Activated CD4-positive, alpha-beta T cell treated with anti-CD3 and anti-CD28 coated beads, Interleukin-2, amount 10 ng/mL, durations not matched to agents 24 days and 14 days (primary cell): ENCODE measurements around the gene SLC22A7. TPM values are rescaled to one million over a fixed set of nuclear protein-coding genes. Genes with fewer than 3 reads are reported as not detected.
"Not testable (repeated sequence)": the region's sequence is repeated elsewhere in the genome, so short reads cannot be mapped to it uniquely, and the experiment has no call there.

Source experiments
- DNase-seq: peaks from one replicate; pipeline ENCODE4 v3.0.0; 2022
- H3K27ac Mint-ChIP-seq: one replicate; pipeline ENCODE4 v1.8.0; 2022; ENCODE audit warnings: mild to moderate bottlenecking, mixed read lengths
- H3K27me3 Mint-ChIP-seq: one replicate; pipeline ENCODE4 v1.8.0; 2022; ENCODE audit warnings: mixed read lengths
- H3K36me3 Mint-ChIP-seq: one replicate; pipeline ENCODE4 v1.8.0; 2022; ENCODE audit warnings: low read depth, mild to moderate bottlenecking, mixed read lengths
- H3K4me1 Mint-ChIP-seq: one replicate; pipeline ENCODE4 v1.8.0; 2021; ENCODE audit warnings: mixed read lengths
- H3K4me3 Mint-ChIP-seq: one replicate; pipeline ENCODE4 v1.8.0; 2022; ENCODE audit warnings: mild to moderate bottlenecking, moderate library complexity, mixed read lengths
- H3K9me3 Mint-ChIP-seq: one replicate; pipeline ENCODE4 v1.8.0; 2021; ENCODE audit warnings: mixed read lengths
- intact Hi-C: fragments of 100-400 bp; cut with micrococcal nuclease; formaldehyde crosslinking; loops from one replicate; pipeline ENCODE4 v1.15.1; 2023
- total RNA-seq: library from RNA; stranded (reverse); gene quantifications from 2 replicates; pipeline ENCODE4 v1.2.3, GENCODE V29; 2022

Gene SLC22A7
- total RNA-seq, 1 donor from 2014 or later: not detected

DNA sequence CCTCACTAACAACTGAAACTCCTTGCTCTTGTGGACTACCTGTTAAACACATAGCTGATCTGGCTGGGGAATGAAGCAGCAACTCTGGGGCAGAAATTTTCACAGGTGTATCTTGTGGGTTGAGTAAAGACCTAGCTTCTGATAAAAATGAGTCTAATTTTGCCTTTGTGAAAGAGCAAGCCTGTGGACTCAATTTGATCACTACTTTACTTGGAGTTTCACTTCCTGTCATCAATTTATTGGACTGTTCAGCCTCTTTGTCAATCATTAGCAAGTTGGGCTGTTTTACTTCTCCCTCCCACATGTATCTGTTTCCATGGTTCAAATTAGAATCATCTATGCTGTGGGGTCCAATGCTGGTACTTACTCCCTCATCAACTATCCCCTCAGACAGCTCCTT is 40.2 kb downstream of the SLC22A7 start:
- Mint-ChIP-seq H3K4me3 (no peak overlapping the region), H3K36me3 (peaks cover 46% of the 10 kb centered on the region), H3K27ac (no peak overlapping the region), H3K4me1 (peaks cover 7% of the 10 kb centered on the region), H3K9me3 (no peaks in the 10 kb centered on the region), H3K27me3 (no peaks in the 10 kb centered on the region)
- intact Hi-C loops: no loop called here
- no peak for DNase-seq

DNA sequence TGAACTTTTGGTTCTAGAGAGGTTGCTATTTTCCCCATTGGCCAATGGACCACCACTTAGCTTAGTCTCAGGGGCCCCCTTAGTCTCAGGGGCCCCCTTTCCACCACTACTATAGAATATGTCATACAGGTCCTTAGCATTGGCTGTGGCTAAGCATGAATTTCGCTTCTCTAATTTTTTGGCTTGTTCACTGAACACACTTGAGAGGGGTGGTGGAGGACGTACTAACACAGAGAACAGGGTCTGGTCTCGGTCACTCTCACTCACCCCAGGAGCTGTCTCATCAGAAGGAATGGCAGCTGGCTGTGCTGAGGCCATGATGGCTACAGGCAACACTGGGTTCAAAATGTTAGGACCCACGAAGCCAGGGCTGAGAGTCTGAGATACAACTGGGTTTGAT is 41.1 kb downstream of the SLC22A7 start:
- no peak overlapping the region for H3K27ac Mint-ChIP-seq
- intact Hi-C loops: no loop called here
- no peak for DNase-seq

DNA sequence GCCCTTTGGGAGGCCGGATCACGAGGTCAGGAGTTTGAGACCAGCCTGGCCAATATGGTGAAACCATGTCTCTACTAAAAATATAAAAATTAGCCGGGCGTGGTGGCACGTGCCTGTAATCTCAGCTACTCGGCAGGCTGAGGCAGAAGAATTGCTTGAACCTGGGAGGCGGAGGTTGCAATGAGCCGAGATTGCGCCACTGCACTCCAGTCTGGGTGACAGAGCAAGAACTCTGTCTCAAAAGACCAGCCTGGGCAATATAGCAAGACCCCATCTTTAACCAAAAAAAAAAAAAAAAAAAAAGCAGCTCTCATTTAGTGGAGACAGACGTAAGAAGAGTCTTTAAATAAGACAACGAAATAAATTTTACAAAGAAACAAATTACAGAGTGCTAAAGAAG is 48.2 kb downstream of the SLC22A7 start:
- peaks cover 28% of the 10 kb centered on the region for H3K36me3 Mint-ChIP-seq
- H3K9me3 Mint-ChIP-seq, H3K27me3 Mint-ChIP-seq, H3K4me1 Mint-ChIP-seq, intact Hi-C loops, H3K27ac Mint-ChIP-seq, H3K4me3 Mint-ChIP-seq, DNase-seq: not testable (repeated sequence)

More for the DNA sequence above, 41.1 kb downstream of the SLC22A7 start:
- Mint-ChIP-seq H3K36me3 (peaks cover 48% of the 10 kb centered on the region), H3K9me3 (no peaks in the 10 kb centered on the region), H3K27me3 (no peaks in the 10 kb centered on the region), H3K4me1 (peaks cover 7% of the 10 kb centered on the region), H3K4me3 (no peak overlapping the region)

DNA sequence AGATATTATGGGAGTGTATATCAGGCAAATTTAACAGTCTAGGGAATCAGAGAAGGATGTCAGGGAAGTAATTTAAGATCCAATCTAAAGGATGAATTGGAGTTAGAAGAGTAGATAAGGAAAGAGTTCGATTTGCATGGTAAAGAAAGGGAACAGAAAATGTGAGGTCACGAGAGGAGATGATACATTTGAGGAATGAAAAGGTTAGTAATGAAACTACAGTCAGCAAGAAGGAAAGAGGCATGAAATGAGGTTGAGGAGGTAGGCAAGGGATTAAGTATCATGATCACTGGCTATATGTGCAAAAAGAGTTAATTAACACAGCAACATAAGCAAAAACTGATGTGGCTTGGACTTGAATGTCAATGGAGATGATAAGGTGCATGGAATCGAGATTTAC is 49.0 kb downstream of the SLC22A7 start:
- Mint-ChIP-seq H3K4me3 (no peak overlapping the region), H3K9me3 (no peaks in the 10 kb centered on the region), H3K27ac (no peak overlapping the region), H3K27me3 (no peaks in the 10 kb centered on the region), H3K4me1 (no peaks in the 10 kb centered on the region), H3K36me3 (peaks cover 25% of the 10 kb centered on the region)
- intact Hi-C loops: no loop called here
- DNase-seq: no peak

DNA sequence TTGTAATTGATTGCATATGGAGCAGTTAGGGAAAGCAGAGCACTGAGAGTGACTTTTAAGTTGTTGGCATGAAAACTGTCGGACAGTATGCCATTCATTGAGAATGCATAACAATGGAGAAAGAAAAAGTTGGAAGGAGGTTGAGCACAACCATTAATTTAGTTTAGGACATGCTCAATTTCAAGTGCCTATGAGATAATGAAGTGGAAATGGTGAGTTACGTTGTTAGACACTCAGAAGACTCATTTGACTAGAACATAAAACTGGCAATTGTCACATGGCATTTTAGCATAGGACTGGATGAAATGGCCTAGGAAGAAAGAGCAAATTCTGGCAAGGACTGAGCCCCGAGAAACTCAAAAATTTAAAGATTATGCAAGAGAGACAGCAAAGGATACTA is 49.4 kb downstream of the SLC22A7 start:
- Mint-ChIP-seq H3K4me3 (no peak overlapping the region), H3K27me3 (no peaks in the 10 kb centered on the region), H3K27ac (no peak overlapping the region), H3K9me3 (no peaks in the 10 kb centered on the region), H3K36me3 (peaks cover 24% of the 10 kb centered on the region), H3K4me1 (no peaks in the 10 kb centered on the region)
- intact Hi-C loops: no loop called here
- no peak for DNase-seq

DNA sequence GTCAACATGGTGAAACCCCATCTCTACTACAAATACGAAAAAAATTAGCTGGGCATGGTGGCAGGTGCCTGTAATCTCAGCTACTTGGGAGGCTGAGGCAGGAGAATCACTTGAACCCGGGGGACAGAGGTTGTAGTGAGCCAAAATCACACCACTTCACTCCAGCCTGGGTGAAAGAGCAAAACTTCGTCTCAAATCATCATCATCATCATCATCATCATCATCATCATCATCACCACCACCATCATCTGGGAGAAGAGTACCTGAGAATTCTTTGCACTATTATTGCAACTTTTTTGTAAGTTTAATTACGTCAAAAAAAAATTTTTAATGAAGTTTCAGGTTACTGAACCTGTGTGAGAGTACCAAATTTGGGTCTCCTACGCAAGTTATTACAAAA is 53.9 kb downstream of the SLC22A7 start:
- H3K27me3 Mint-ChIP-seq: not testable (repeated sequence)

More for the DNA sequence above, 53.9 kb downstream of the SLC22A7 start:
- not testable (repeated sequence) for H3K4me3 Mint-ChIP-seq, H3K4me1 Mint-ChIP-seq, H3K27ac Mint-ChIP-seq, H3K9me3 Mint-ChIP-seq, DNase-seq
- intact Hi-C loops: loop anchor here (5.0 kb wide), 1 partner anchor 90 kb away; no protein-coding TSS in a partner anchor
- H3K36me3 Mint-ChIP-seq: peaks cover 33% of the 10 kb centered on the region

Other genes with a start within 250 kb of the SLC22A7 start
- 22.6 and 24.7 TPM in 2 replicates for gene CUL7, start 244.4 kb upstream of the SLC22A7 start, total RNA-seq
- 83.8 and 103 TPM in 2 replicates for gene MRPL2, start 238.8 kb upstream of the SLC22A7 start, total RNA-seq
- gene KLC4, start 238.6 kb upstream of the SLC22A7 start, total RNA-seq: 9.5 and 10.7 TPM in 2 replicates
- gene PTK7, start 221.9 kb upstream of the SLC22A7 start, total RNA-seq: 3.4 and 4.3 TPM in 2 replicates
- 54.3 and 55.2 TPM in 2 replicates for gene SRF, start 127.0 kb upstream of the SLC22A7 start, total RNA-seq
- gene CUL9, start 116.1 kb upstream of the SLC22A7 start, total RNA-seq: 38.1 and 39.4 TPM in 2 replicates
- 78.9 and 79.6 TPM in 2 replicates for gene DNPH1, start 68.8 kb upstream of the SLC22A7 start, total RNA-seq
- gene TTBK1, start 54.8 kb upstream of the SLC22A7 start, total RNA-seq: 0.62 and 0.72 TPM in 2 replicates
- gene CRIP3, start 10.6 kb downstream of the SLC22A7 start, total RNA-seq: 0.43 and 0.79 TPM in 2 replicates
- 9.3 and 10.3 TPM in 2 replicates for gene ZNF318, start 71.4 kb downstream of the SLC22A7 start, total RNA-seq
- gene ABCC10, start 129.3 kb downstream of the SLC22A7 start, total RNA-seq: 38.2 and 40.0 TPM in 2 replicates
- 1.6 and 2.0 TPM in 2 replicates for gene DLK2, start 157.3 kb downstream of the SLC22A7 start, total RNA-seq
- 40.7 and 41.1 TPM in 2 replicates for gene TJAP1, start 179.3 kb downstream of the SLC22A7 start, total RNA-seq
- gene LRRC73, start 212.1 kb downstream of the SLC22A7 start, total RNA-seq: 0.14 and 0.51 TPM in 2 replicates
- gene YIPF3, start 218.7 kb downstream of the SLC22A7 start, total RNA-seq: 47.7 and 52.1 TPM in 2 replicates
- gene POLR1C, start 218.8 kb downstream of the SLC22A7 start, total RNA-seq: 91.7 TPM in 2 replicates